Neural cell (in vitro differentiated cells): ENCODE measurements around the gene GALNT2. TPM values are rescaled to one million over a fixed set of nuclear protein-coding genes. Genes with fewer than 3 reads are reported as not detected.

Experiments used
- H2AFZ ChIP-seq: fragments of 200-600, 300-800 bp; sonication (generic), shearing (Covaris generic); 2 replicates; pipeline ENCODE4 v1.6.0; 2014; ENCODE audit warnings: low read depth, mild to moderate bottlenecking, antibody characterized with exemption, low read length, moderate library complexity
- H3F3A ChIP-seq: fragments of 200-600 bp; shearing (Covaris generic); 2 replicates; pipeline ENCODE4 v1.6.1; 2016; ENCODE audit warnings: mild to moderate bottlenecking, moderate library complexity, mixed read lengths, antibody characterized with exemption, low read length; ENCODE audit not compliant: insufficient read depth, poor library complexity, severe bottlenecking
- H3K27ac ChIP-seq: fragments of 200-600, 300-800 bp; sonication (generic), shearing (Covaris generic); 2 replicates; pipeline ENCODE4 v1.5.1; 2014; ENCODE audit warnings: mild to moderate bottlenecking, low read length, moderate library complexity
- H3K27me3 ChIP-seq: fragments of 300-800, 200-600 bp; sonication (generic), shearing (Covaris generic); 2 replicates; pipeline ENCODE4 v1.6.0; 2014; ENCODE audit warnings: mild to moderate bottlenecking, low read depth, low read length, moderate library complexity; ENCODE audit not compliant: insufficient read depth
- H3K36me3 ChIP-seq: fragments of 300-800, 200-600 bp; sonication (generic), shearing (Covaris generic); 2 replicates; pipeline ENCODE4 v1.5.1; 2014; ENCODE audit warnings: mild to moderate bottlenecking, antibody characterized with exemption, low read length, moderate library complexity; ENCODE audit not compliant: insufficient read depth
- H3K4me2 ChIP-seq: fragments of 300-800, 200-600 bp; sonication (generic), shearing (Covaris generic); 2 replicates; pipeline ENCODE4 v1.6.0; 2014; ENCODE audit warnings: mild to moderate bottlenecking, low read length
- H3K4me3 ChIP-seq: fragments of 300-800, 200-600 bp; sonication (generic), shearing (Covaris generic); 2 replicates; pipeline ENCODE4 v1.5.1; 2014; ENCODE audit warnings: mild to moderate bottlenecking, low read length, moderate library complexity
- H3K79me2 ChIP-seq: fragments of 200-600 bp; shearing (Covaris generic); replicated peaks from 2 replicates; pipeline ENCODE4 v1.6.0; 2014; ENCODE audit warnings: mild to moderate bottlenecking, low read length, moderate library complexity; ENCODE audit not compliant: insufficient read depth
- H3K9ac ChIP-seq: fragments of 300-800, 200-600 bp; sonication (generic), shearing (Covaris generic); 2 replicates; pipeline ENCODE4 v1.6.1; 2016; ENCODE audit warnings: mild to moderate bottlenecking, low read length, mixed read lengths
- H3K9me2 ChIP-seq: fragments of 200-600 bp; shearing (Covaris generic); 2 replicates; pipeline ENCODE4 v1.6.1; 2016; ENCODE audit warnings: mild to moderate bottlenecking, low read length, mixed read lengths; ENCODE audit not compliant: insufficient read depth
- H3K9me3 ChIP-seq: fragments of 200-600, 300-800 bp; sonication (generic), shearing (Covaris generic); 2 replicates; pipeline ENCODE4 v1.6.1; 2016; ENCODE audit warnings: mild to moderate bottlenecking, mixed run types, low read length, moderate library complexity, mixed read lengths
- H4K20me1 ChIP-seq: fragments of 200-600 bp; shearing (Covaris generic); 2 replicates; pipeline ENCODE4 v1.6.1; 2016; ENCODE audit warnings: mild to moderate bottlenecking, mixed run types; ENCODE audit not compliant: insufficient read depth
- EP300 ChIP-seq: fragments of 450-650 bp; conservative IDR thresholded peaks from 2 replicates; pipeline ENCODE4 v1.6.1; 2014; ENCODE audit warnings: antibody characterized with exemption, mild to moderate bottlenecking, moderate library complexity; ENCODE audit not compliant: poor library complexity, severe bottlenecking
- EZH2 ChIP-seq: fragments of 200-600, 300-800 bp; shearing (Covaris generic), sonication (generic); IDR thresholded peaks from 2 replicates; pipeline ENCODE4 v1.6.1; 2014; ENCODE audit warnings: antibody characterized with exemption, low read length, borderline replicate concordance, mild to moderate bottlenecking; ENCODE audit not compliant: insufficient read depth, poor library complexity, severe bottlenecking
- MXI1 ChIP-seq: fragments of 450-650 bp; conservative IDR thresholded peaks from 2 replicates; pipeline ENCODE4 v1.6.1; 2014; ENCODE audit warnings: antibody characterized with exemption, mild to moderate bottlenecking; ENCODE audit not compliant: poor library complexity, severe bottlenecking
- POLR2AphosphoS5 ChIP-seq: IDR thresholded peaks from 2 replicates; pipeline ENCODE4 v1.6.1; 2012
- RAD21 ChIP-seq: fragments of 450-650 bp; conservative IDR thresholded peaks from 2 replicates; pipeline ENCODE4 v1.6.1; 2014; ENCODE audit warnings: antibody characterized with exemption, mild to moderate bottlenecking, moderate library complexity
- SMC3 ChIP-seq: fragments of 450-650 bp; conservative IDR thresholded peaks from 2 replicates; pipeline ENCODE4 v1.6.1; 2014; ENCODE audit warnings: antibody characterized with exemption, mild to moderate bottlenecking, moderate library complexity; ENCODE audit not compliant: poor library complexity
- TAF1 ChIP-seq: IDR thresholded peaks from 2 replicates; pipeline ENCODE4 v1.6.1; 2012; ENCODE audit warnings: low read depth
- polyA plus RNA-seq: library from polyadenylated mRNA; depleted of rRNA; stranded (reverse); fragments of >200 nt; gene quantifications from 2 replicates; pipeline ENCODE4 v1.2.3, GENCODE V29; 2014
- TF ChIP-seq, protein P1 (sequence below): IDR thresholded peaks from 2 replicates; pipeline ENCODE4 v1.6.1; 2012; ENCODE audit warnings: borderline replicate concordance
- TF ChIP-seq, protein P2 (sequence below): fragments of 450-650 bp; IDR thresholded peaks from 2 replicates; pipeline ENCODE4 v1.5.1; 2014; ENCODE audit warnings: antibody characterized with exemption, mild to moderate bottlenecking, moderate library complexity; ENCODE audit not compliant: poor library complexity, severe bottlenecking

GALNT2 gene
- polyA plus RNA-seq, 1 donor from 2014 or later: 38.8 TPM

DNA sequence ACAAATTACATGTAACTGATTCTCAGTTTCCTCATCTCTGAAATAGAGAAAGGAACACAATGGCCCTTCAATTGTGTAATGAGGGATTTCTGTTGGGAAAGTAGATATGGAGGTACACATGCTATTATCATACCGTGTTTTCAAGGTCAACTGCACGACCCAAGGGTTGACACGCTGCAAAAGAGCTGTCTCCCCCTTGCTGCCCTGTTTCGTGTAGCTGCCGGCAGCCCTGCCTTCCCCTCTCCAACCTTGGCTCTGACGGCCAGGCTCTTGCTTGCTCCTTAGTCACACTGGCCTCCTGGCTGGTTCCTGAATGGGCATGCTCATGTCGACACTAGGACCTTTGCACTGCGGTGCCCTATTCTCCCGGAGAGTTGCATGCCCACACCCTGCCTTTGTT is 134.4 kb downstream of the GALNT2 start:
- H3K9me2 ChIP-seq: no peaks in the 10 kb centered on the region
- H3K27ac ChIP-seq: no peak overlapping the region
- no peaks in the 10 kb centered on the region for H3K79me2 ChIP-seq
- no peak overlapping the region for H2AFZ ChIP-seq
- no peaks in the 10 kb centered on the region for H3F3A ChIP-seq
- no peaks in the 10 kb centered on the region for H3K36me3 ChIP-seq
- H3K4me2 ChIP-seq: no peak overlapping the region
- H3K9me3 ChIP-seq: no peaks in the 10 kb centered on the region
- no peaks in the 10 kb centered on the region for H3K27me3 ChIP-seq
- TF ChIP-seq POLR2AphosphoS5: no peak
- TF ChIP-seq RAD21: no peak
- TF ChIP-seq EP300: no peak
- no peak for TF ChIP-seq EZH2
- no peak for TF ChIP-seq SMC3
- TF ChIP-seq, protein P1, sequence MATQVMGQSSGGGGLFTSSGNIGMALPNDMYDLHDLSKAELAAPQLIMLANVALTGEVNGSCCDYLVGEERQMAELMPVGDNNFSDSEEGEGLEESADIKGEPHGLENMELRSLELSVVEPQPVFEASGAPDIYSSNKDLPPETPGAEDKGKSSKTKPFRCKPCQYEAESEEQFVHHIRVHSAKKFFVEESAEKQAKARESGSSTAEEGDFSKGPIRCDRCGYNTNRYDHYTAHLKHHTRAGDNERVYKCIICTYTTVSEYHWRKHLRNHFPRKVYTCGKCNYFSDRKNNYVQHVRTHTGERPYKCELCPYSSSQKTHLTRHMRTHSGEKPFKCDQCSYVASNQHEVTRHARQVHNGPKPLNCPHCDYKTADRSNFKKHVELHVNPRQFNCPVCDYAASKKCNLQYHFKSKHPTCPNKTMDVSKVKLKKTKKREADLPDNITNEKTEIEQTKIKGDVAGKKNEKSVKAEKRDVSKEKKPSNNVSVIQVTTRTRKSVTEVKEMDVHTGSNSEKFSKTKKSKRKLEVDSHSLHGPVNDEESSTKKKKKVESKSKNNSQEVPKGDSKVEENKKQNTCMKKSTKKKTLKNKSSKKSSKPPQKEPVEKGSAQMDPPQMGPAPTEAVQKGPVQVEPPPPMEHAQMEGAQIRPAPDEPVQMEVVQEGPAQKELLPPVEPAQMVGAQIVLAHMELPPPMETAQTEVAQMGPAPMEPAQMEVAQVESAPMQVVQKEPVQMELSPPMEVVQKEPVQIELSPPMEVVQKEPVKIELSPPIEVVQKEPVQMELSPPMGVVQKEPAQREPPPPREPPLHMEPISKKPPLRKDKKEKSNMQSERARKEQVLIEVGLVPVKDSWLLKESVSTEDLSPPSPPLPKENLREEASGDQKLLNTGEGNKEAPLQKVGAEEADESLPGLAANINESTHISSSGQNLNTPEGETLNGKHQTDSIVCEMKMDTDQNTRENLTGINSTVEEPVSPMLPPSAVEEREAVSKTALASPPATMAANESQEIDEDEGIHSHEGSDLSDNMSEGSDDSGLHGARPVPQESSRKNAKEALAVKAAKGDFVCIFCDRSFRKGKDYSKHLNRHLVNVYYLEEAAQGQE: no peak
- H3K9ac ChIP-seq: no peak overlapping the region
- no peaks in the 10 kb centered on the region for H4K20me1 ChIP-seq
- no peak overlapping the region for H3K4me3 ChIP-seq

DNA sequence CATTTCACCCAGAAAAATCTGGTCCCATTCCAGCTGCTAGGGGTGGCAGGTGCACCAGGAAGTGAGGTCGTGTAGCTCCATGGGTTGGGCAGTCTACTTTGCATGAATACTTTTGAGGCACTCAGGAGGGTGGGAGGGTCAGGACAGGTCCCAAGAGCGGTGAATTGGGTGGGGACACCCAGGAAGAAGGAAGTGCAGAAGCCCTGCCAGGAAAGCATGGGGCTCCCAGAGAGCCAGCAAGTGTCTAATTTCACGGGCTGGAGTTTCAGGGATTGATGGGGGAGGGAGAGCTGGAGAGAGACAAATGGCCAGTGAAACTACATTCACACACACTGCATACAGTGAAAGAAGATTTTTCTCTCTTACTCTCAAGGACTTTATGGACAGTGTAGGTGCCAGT is 137.8 kb downstream of the GALNT2 start:
- Histone ChIP-seq H3K79me2 (no peaks in the 10 kb centered on the region), H3K4me2 (no peak overlapping the region), H2AFZ (no peak overlapping the region), H3F3A (no peaks in the 10 kb centered on the region), H3K36me3 (no peaks in the 10 kb centered on the region), H4K20me1 (no peaks in the 10 kb centered on the region), H3K9ac (no peak overlapping the region), H3K27me3 (no peaks in the 10 kb centered on the region), H3K9me2 (no peaks in the 10 kb centered on the region), H3K4me3 (no peak overlapping the region), H3K9me3 (no peaks in the 10 kb centered on the region), H3K27ac (no peak overlapping the region)
- TF ChIP-seq, protein P1: no peak
- TF ChIP-seq, protein P2, sequence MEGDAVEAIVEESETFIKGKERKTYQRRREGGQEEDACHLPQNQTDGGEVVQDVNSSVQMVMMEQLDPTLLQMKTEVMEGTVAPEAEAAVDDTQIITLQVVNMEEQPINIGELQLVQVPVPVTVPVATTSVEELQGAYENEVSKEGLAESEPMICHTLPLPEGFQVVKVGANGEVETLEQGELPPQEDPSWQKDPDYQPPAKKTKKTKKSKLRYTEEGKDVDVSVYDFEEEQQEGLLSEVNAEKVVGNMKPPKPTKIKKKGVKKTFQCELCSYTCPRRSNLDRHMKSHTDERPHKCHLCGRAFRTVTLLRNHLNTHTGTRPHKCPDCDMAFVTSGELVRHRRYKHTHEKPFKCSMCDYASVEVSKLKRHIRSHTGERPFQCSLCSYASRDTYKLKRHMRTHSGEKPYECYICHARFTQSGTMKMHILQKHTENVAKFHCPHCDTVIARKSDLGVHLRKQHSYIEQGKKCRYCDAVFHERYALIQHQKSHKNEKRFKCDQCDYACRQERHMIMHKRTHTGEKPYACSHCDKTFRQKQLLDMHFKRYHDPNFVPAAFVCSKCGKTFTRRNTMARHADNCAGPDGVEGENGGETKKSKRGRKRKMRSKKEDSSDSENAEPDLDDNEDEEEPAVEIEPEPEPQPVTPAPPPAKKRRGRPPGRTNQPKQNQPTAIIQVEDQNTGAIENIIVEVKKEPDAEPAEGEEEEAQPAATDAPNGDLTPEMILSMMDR: no peak
- no peak for TF ChIP-seq EP300
- TF ChIP-seq SMC3: no peak
- no peak for TF ChIP-seq EZH2
- TF ChIP-seq RAD21: no peak
- no peak for TF ChIP-seq TAF1
- TF ChIP-seq MXI1: no peak
- TF ChIP-seq POLR2AphosphoS5: no peak
